H9 (cell line): ENCODE measurements around the gene PLEKHM1. TPM values are rescaled to one million over a fixed set of nuclear protein-coding genes. Genes with fewer than 3 reads are reported as not detected.

Source experiments
- DNase-seq: peaks from one replicate; pipeline ENCODE4 v3.0.0-alpha.2; 2017
- H2AFZ ChIP-seq: one replicate; pipeline ENCODE4 v1.6.1; 2013; ENCODE audit warnings: mild to moderate bottlenecking, low read length, control low read depth, moderate library complexity
- H2AK5ac ChIP-seq: 2 replicates; pipeline ENCODE4 v1.6.1; 2013; ENCODE audit warnings: low read length, control low read depth, mixed read lengths; ENCODE audit not compliant: insufficient read length
- H2BK120ac ChIP-seq: one replicate; pipeline ENCODE4 v1.6.1; 2013; ENCODE audit warnings: low read depth, mild to moderate bottlenecking, low read length, control low read depth, inconsistent platforms; ENCODE audit not compliant: poor library complexity, severe bottlenecking
- H2BK12ac ChIP-seq: 2 replicates; pipeline ENCODE4 v1.6.1; 2013; ENCODE audit warnings: low read length, control low read depth, mixed read lengths, low read depth; ENCODE audit not compliant: insufficient read length
- H2BK15ac ChIP-seq: 2 replicates; pipeline ENCODE4 v1.6.1; 2013; ENCODE audit warnings: low read depth, low read length, control low read depth
- H2BK20ac ChIP-seq: one replicate; pipeline ENCODE4 v1.6.1; 2013; ENCODE audit warnings: low read depth, mild to moderate bottlenecking, low read length, control low read depth, inconsistent platforms; ENCODE audit not compliant: poor library complexity, severe bottlenecking
- H2BK5ac ChIP-seq: 2 replicates; pipeline ENCODE4 v1.6.1; 2013; ENCODE audit warnings: low read length, control low read depth, mixed read lengths; ENCODE audit not compliant: insufficient read length
- H3K14ac ChIP-seq: 2 replicates; pipeline ENCODE4 v1.6.1; 2013; ENCODE audit warnings: low read length, control low read depth; ENCODE audit not compliant: insufficient read depth
- H3K18ac ChIP-seq: 2 replicates; pipeline ENCODE4 v1.6.1; 2013; ENCODE audit warnings: low read depth, mild to moderate bottlenecking, mixed read lengths, low read length, control low read depth; ENCODE audit not compliant: insufficient read length
- H3K23ac ChIP-seq: 2 replicates; pipeline ENCODE4 v1.6.1; 2013; ENCODE audit warnings: low read length, control low read depth, mixed read lengths, low read depth; ENCODE audit not compliant: insufficient read length
- H3K23me2 ChIP-seq: 2 replicates; pipeline ENCODE4 v1.6.1; 2013; ENCODE audit warnings: low read depth, mild to moderate bottlenecking, mixed read lengths, low read length, control low read depth; ENCODE audit not compliant: insufficient read length, poor library complexity, severe bottlenecking
- H3K27ac ChIP-seq: 2 replicates; pipeline ENCODE4 v1.5.1; 2013; ENCODE audit warnings: low read length, control low read depth, mixed read lengths, low read depth; ENCODE audit not compliant: insufficient read length
- H3K27me3 ChIP-seq: 2 replicates; pipeline ENCODE4 v1.6.1; 2013; ENCODE audit warnings: low read length, control low read depth, inconsistent platforms; ENCODE audit not compliant: insufficient read depth
- H3K4ac ChIP-seq: 2 replicates; pipeline ENCODE4 v1.6.1; 2013; ENCODE audit warnings: low read depth, mild to moderate bottlenecking, control low read depth, inconsistent platforms, low read length, moderate library complexity
- H3K4me1 ChIP-seq: 2 replicates; pipeline ENCODE4 v1.6.1; 2013; ENCODE audit warnings: low read length, control low read depth, inconsistent platforms; ENCODE audit not compliant: insufficient read depth
- H3K4me2 ChIP-seq: 2 replicates; pipeline ENCODE4 v1.6.1; 2013; ENCODE audit warnings: low read length, control low read depth, mixed read lengths; ENCODE audit not compliant: insufficient read length, insufficient read depth
- H3K56ac ChIP-seq: 2 replicates; pipeline ENCODE4 v1.6.1; 2013; ENCODE audit warnings: low read depth, mild to moderate bottlenecking, mixed read lengths, low read length, control low read depth; ENCODE audit not compliant: insufficient read length
- H3K79me1 ChIP-seq: 2 replicates; pipeline ENCODE4 v1.6.1; 2013; ENCODE audit warnings: low read depth, mild to moderate bottlenecking, moderate library complexity, low read length, control low read depth, inconsistent platforms; ENCODE audit not compliant: insufficient read depth, poor library complexity, severe bottlenecking
- H3K79me2 ChIP-seq: 2 replicates; pipeline ENCODE4 v1.6.1; 2013; ENCODE audit warnings: low read length, control low read depth, inconsistent platforms; ENCODE audit not compliant: insufficient read depth
- H3K9ac ChIP-seq: 2 replicates; pipeline ENCODE4 v1.6.1; 2013; ENCODE audit warnings: low read length, control low read depth, mixed read lengths; ENCODE audit not compliant: insufficient read length; ENCODE audit errors: extremely low read depth
- H3K9me3 ChIP-seq: one replicate; pipeline ENCODE4 v1.6.1; 2013; ENCODE audit warnings: low read depth, low read length, inconsistent platforms; ENCODE audit not compliant: control insufficient read depth
- H3T11ph ChIP-seq: one replicate; pipeline ENCODE4 v1.6.1; 2013; ENCODE audit warnings: mild to moderate bottlenecking, low read length, control low read depth, inconsistent platforms
- H4K20me1 ChIP-seq: one replicate; pipeline ENCODE4 v1.6.1; 2013; ENCODE audit not compliant: control insufficient read depth, insufficient read length, insufficient read depth
- H4K5ac ChIP-seq: 2 replicates; pipeline ENCODE4 v1.6.1; 2013; ENCODE audit warnings: low read depth, mild to moderate bottlenecking, mixed read lengths, low read length, control low read depth; ENCODE audit not compliant: insufficient read length
- H4K8ac ChIP-seq: replicated peaks from 2 replicates; pipeline ENCODE4 v1.6.1; 2013; ENCODE audit warnings: low read length, control low read depth, mixed read lengths, low read depth; ENCODE audit not compliant: insufficient read length
- H4K91ac ChIP-seq: 2 replicates; pipeline ENCODE4 v1.6.1; 2013; ENCODE audit warnings: low read depth, mild to moderate bottlenecking, moderate library complexity, mixed read lengths, low read length, control low read depth; ENCODE audit not compliant: insufficient read length
- H3K27ac Mint-ChIP-seq, 3 experiments: 2 replicates in 2 of 3; 3 replicates in 1 of 3; pipeline ENCODE4 v1.8.0; 2020 to 2021; ENCODE audit warnings: mixed read lengths in 3 of 3, mild to moderate bottlenecking in 1 of 3, moderate library complexity in 1 of 3
- H3K27me3 Mint-ChIP-seq: 2 replicates; pipeline ENCODE4 v1.8.0; 2021; ENCODE audit warnings: low read depth, mild to moderate bottlenecking, moderate library complexity, mixed read lengths
- H3K36me3 Mint-ChIP-seq, 3 experiments: 2 replicates in 2 of 3; 3 replicates in 1 of 3; pipeline ENCODE4 v1.8.0; 2020 to 2021; ENCODE audit warnings: low read depth in 3 of 3, mixed read lengths in 3 of 3; ENCODE audit not compliant: insufficient read depth in 1 of 3
- H3K4me1 Mint-ChIP-seq, 2 experiments: 2 replicates each; pipeline ENCODE4 v1.8.0; 2020; ENCODE audit warnings: mixed read lengths in 2 of 2
- H3K4me3 Mint-ChIP-seq, 2 experiments: 2 replicates in 1 of 2; 3 replicates in 1 of 2; pipeline ENCODE4 v1.8.0; 2020 to 2021; ENCODE audit warnings: mild to moderate bottlenecking in 2 of 2, mixed read lengths in 2 of 2, moderate library complexity in 1 of 2
- H3K9me3 Mint-ChIP-seq, 2 experiments: 2 replicates in 1 of 2; 3 replicates in 1 of 2; pipeline ENCODE4 v1.8.0; 2020; ENCODE audit warnings: mild to moderate bottlenecking in 2 of 2, mixed read lengths in 2 of 2, moderate library complexity in 1 of 2
- CTCF ChIP-seq: fragments of 200-600 bp; sonication (generic); conservative IDR thresholded peaks from 3 replicates; pipeline ENCODE4 v1.8.0; 2021; ENCODE audit warnings: antibody characterized with exemption, mild to moderate bottlenecking
- WGBS: extraction: QIAGEN DNeasy Blood & Tissue Kit; methylation state at CpG from one replicate; pipeline ENCODE4 v1.1.7; 2013; ENCODE audit warnings: missing lambda C conversion rate, low lambda C conversion rate, mixed read lengths; ENCODE audit not compliant: insufficient read length; ENCODE audit errors: extremely low coverage; 5-methylcytosine and 5-hydroxymethylcytosine counted together
- total RNA-seq: library from RNA; stranded (reverse); gene quantifications from 2 replicates; pipeline ENCODE4 v1.2.1, GENCODE V29; 2021

Gene PLEKHM1
- total RNA-seq, 1 experiment from 2014 or later, result 20.7 TPM

GRCh38 chr17:45387739-45388138, 102.8 kb downstream of the PLEKHM1 start:
- H4K20me1 ChIP-seq, result no peaks in the 10 kb centered on the region
- no peak for DNase-seq
- no CpG with 5 or more reads among the region's 3 CpGs for whole genome bisulfite sequencing
- Mint-ChIP-seq H3K27ac (no peak overlapping the region), H3K36me3 (no peaks in the 10 kb centered on the region), H3K4me3 (no peak overlapping the region), H3K27me3 (peaks cover 33% of the 10 kb centered on the region), H3K9me3 (no peaks in the 10 kb centered on the region; a peak in 1 of 5 replicates), H3K4me1 (peaks cover 32 to 34% of the 10 kb centered on the region in 2 experiments)
- no peak overlapping the region for H2BK12ac ChIP-seq
- no peaks in the 10 kb centered on the region for H3K9me3 ChIP-seq
- no peak overlapping the region for H2BK15ac ChIP-seq
- H2AFZ ChIP-seq, result no peak overlapping the region
- H3K4ac ChIP-seq, result no peak overlapping the region
- H3K79me2 ChIP-seq, result no peaks in the 10 kb centered on the region
- H3K4me2 ChIP-seq, result no peak overlapping the region
- H3K4me1 ChIP-seq, result no peaks in the 10 kb centered on the region
- TF ChIP-seq CTCF, result no peak
- H3K14ac ChIP-seq, result no peak overlapping the region
- no peak overlapping the region for H4K5ac ChIP-seq
- H3T11ph ChIP-seq, result no peak overlapping the region
- H3K56ac ChIP-seq, result no peak overlapping the region
- no peak overlapping the region for H4K91ac ChIP-seq
- no peak overlapping the region for H3K18ac ChIP-seq
- H3K23ac ChIP-seq, result no peak overlapping the region
- no peak overlapping the region for H2BK120ac ChIP-seq
- no peaks in the 10 kb centered on the region for H3K27me3 ChIP-seq
- H2AK5ac ChIP-seq, result no peak overlapping the region
- no peak overlapping the region for H3K27ac ChIP-seq
- no peaks in the 10 kb centered on the region for H3K23me2 ChIP-seq
- H3K79me1 ChIP-seq, result no peaks in the 10 kb centered on the region
- no peak overlapping the region for H2BK20ac ChIP-seq
- no peak overlapping the region for H4K8ac ChIP-seq
- no peak overlapping the region for H2BK5ac ChIP-seq
- no peak overlapping the region for H3K9ac ChIP-seq
